RWPE1 (cell line): ENCODE measurements around the gene GSG1L.
A peak's percentile ranks its signal among the peaks of the same experiment; 100 is the strongest.

Experiments used
- CTCF ChIA-PET: fragments of 350-600 bp; sonication (Branson Sonifier 250); formaldehyde crosslinking; extraction: SDS; loops from one replicate; lab custom pipeline; 2021; lab: Yijun Ruan, JAX
- POLR2A ChIA-PET: fragments of 400-600 bp; formaldehyde crosslinking; extraction: SDS; loops from one replicate; lab custom pipeline; 2020; ENCODE audit warnings: antibody characterized with exemption; ENCODE audit not compliant: low non-redundant PET; lab: Yijun Ruan, JAX
- DNase-seq: peaks from one replicate; pipeline ENCODE4 v3.0.0; 2012; ENCODE audit warnings: low spot score
- H3K27ac ChIP-seq: fragments of 450-650 bp; 2 replicates; pipeline ENCODE4 v1.5.1; 2017
- TF ChIP-seq, protein P1 (sequence below): fragments of 450-650 bp; conservative IDR thresholded peaks from 2 replicates; pipeline ENCODE4 v1.5.1; 2017; ENCODE audit warnings: low read depth, mild to moderate bottlenecking

Gene GSG1L

DNA sequence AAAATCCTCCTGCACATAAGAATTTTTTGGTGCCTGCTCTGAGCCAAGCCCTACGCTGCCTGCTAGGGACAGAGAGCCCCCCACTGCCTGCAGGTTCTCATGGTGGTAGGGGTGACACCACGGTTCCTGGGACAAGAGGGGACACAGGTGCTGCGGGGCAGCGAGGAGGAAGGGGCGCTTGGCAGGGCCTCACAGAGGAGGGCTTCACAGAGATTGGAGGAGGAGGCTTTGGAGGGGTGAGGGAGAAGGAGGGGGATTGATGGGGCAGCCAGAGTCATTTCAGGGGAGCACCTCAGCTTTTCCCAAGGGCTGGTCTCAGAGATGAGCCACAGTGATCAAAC is 29.8 kb upstream of the GSG1L start:
- DNase-seq, result no peak
- TF ChIP-seq, protein P1, sequence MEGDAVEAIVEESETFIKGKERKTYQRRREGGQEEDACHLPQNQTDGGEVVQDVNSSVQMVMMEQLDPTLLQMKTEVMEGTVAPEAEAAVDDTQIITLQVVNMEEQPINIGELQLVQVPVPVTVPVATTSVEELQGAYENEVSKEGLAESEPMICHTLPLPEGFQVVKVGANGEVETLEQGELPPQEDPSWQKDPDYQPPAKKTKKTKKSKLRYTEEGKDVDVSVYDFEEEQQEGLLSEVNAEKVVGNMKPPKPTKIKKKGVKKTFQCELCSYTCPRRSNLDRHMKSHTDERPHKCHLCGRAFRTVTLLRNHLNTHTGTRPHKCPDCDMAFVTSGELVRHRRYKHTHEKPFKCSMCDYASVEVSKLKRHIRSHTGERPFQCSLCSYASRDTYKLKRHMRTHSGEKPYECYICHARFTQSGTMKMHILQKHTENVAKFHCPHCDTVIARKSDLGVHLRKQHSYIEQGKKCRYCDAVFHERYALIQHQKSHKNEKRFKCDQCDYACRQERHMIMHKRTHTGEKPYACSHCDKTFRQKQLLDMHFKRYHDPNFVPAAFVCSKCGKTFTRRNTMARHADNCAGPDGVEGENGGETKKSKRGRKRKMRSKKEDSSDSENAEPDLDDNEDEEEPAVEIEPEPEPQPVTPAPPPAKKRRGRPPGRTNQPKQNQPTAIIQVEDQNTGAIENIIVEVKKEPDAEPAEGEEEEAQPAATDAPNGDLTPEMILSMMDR, result no peak
- no peak overlapping the region for H3K27ac ChIP-seq
- ChIA-PET CTCF (interaction anchor here (0.6 to 2.7 kb wide), 2 partner anchors 23 to 50 kb away, joined by 4 to 10 read pairs; no protein-coding TSS in a partner anchor), POLR2A (no interaction called here)

DNA sequence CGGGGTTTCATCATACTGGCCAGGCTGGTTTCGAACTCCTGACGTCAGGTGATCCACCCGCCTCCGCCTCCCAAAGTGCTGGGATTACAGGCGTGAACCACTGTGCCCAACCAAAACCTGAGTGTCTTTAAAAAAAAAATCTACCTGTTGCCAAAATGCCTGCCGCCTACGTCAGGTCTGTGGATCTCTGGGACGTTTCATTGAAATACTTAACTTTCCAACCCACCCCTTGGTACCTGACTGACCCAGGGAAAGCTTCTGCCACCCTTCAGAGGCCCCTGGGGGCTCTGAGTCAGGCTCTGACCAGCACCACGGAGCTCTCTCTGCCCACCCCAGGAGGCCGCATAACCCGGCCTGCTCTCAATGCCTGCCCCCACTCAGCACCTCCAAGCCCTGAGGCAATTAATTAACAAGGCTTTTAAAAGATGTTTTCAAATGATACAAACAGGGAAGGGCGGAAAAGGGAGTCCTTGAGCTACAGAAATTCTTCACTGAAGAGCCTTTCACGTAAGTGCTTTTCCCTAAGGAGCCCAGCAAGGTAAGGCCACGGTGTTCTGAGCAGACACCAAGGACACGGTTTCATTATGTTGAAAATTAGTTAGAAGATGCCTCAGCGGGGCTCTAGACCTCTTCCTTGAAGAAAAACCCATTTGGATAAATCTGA is 29.3 kb upstream of the GSG1L start:
- CTCF ChIA-PET, result interaction anchor here (0.6 to 2.7 kb wide), 2 partner anchors 22 to 50 kb away, joined by 4 to 10 read pairs; no protein-coding TSS in a partner anchor
- POLR2A ChIA-PET, result no interaction called here
- TF ChIP-seq, protein P1, result no peak
- DNase-seq, result peak; percentile 63
- no peak overlapping the region for H3K27ac ChIP-seq

DNA sequence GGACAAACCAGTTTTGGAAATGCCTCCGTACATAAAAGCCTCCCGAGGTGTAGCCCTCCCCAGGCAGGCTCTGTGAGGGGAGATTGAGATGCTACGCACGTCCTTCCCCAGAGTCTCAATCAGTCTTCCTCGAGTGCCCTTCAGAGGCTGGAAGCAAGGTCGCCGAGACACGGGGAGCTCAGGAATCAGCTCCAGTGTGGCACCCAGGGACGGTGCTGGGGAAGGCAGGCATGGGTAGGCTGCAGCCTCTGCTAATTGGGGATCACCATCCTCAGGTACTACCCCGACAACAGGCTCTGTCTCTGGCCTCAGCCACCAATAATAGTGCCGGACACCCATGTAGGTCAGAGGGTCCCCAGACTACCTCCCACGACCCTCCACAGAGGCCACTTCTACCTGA is 28.1 kb upstream of the GSG1L start:
- TF ChIP-seq, protein P1, result no peak
- no peak for DNase-seq
- ChIA-PET CTCF (interaction anchor here (0.5 to 2.7 kb wide), 5 partner anchors 8 to 688 kb away, joined by 3 to 10 read pairs (median 3); no protein-coding TSS in a partner anchor), POLR2A (no interaction called here)
- H3K27ac ChIP-seq, result no peak overlapping the region

DNA sequence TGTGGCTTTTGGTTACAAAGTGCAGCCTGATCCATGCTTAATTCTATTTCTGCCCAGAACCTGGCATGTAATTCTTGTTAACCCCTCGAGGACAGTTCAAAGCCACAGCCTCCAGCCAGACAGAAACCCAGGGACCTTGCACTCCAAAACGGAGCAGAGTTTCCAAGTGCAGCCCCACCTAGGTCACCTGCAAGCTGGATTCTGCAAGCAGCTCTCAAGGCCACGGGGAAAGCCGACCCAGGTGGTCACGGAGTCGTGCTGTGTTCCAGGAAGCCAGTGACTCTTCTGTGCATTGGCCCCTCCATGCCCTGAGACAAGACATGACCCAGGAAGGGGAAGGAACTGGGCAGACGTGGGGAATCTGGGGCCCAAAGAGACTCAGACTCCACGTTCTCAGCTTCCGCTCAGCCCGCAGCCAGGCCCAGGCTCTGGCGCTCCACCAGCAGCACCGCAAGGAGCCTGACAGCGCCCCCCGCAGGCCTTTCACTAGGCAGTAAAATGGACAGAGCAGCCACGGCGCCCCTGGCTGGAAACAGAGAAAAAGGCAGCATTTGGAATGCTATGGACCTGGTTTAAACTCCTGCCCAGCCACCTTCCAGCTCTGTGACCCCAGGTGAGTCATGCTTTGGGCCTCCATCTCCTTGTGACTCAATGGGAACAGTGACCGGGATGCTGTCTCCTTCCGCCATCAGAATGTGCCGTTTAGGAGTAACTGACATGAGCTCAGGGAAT is 27.3 kb upstream of the GSG1L start:
- DNase-seq, result peak; percentile 53
- ChIA-PET CTCF (interaction anchor here (0.6 to 2.7 kb wide), 5 partner anchors 7 to 688 kb away, joined by 3 to 10 read pairs (median 3); no protein-coding TSS in a partner anchor), POLR2A (no interaction called here)
- TF ChIP-seq, protein P1, result no peak
- H3K27ac ChIP-seq, result peak overlapping the region; percentile 27; the same call in 1 of the 2 replicates

DNA sequence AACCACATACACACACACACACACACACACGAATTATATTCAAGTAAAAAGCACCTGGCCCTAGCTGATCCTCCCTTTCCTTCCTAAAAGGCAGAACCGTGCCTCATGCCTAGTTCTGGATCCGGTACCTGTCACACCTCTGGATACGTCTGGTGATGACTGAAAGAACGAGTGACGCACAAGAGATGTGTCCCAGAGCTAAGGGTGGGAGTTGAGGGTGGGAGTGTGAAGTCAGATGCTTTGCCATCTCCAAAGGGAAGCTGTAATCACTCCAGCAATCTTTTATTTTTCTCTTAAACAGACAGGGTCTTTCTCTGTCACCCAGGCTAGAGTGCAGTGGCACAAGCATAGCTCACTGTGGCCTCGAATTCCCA is 26.5 kb upstream of the GSG1L start:
- peak overlapping the region; percentile 27; the same call in 1 of the 2 replicates for H3K27ac ChIP-seq
- CTCF ChIA-PET, result interaction anchor here (0.7 kb wide), 1 partner anchor 185 kb away, joined by 3 read pairs; no protein-coding TSS in a partner anchor
- TF ChIP-seq, protein P1, result no peak
- POLR2A ChIA-PET, result no interaction called here
- DNase-seq, result no peak

DNA sequence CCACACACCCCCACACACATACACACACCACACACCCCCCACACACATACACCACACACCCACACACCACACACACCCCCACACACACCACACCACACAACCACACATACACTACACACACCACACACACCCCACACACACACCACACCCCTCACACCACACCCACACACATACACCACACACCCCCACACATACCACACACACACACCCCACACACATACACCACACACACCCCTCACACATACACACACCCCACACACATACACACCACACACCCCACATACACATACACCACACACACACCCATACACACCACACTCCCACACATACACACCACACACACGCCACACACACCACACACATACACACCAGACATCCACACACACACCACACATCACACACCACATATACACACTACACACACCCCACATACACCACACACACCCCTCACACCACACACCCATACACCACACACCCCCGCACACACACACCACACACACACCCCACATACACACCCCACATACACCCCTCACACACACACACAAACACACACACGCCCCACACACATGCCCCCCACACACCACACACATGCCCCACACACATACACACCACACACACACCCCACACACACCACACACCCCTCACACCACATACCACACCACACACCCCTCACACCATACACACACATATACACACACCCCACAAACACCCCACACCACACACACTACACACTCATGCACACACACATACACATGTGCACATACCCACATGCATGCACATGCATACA is 25.9 kb upstream of the GSG1L start:
- POLR2A ChIA-PET, result no interaction called here
- CTCF ChIA-PET, result no interaction called here
- no peak for DNase-seq
- H3K27ac ChIP-seq, result no peak overlapping the region
- TF ChIP-seq, protein P1, result no peak
